NK-92 (cell line): ENCODE measurements around the gene IL1RN.

Experiments
- DNase-seq: peaks from one replicate; lab custom pipeline; 2025; ENCODE audit not compliant: unreplicated experiment; lab: John Stamatoyannopoulos, UW

Gene IL1RN

DNA sequence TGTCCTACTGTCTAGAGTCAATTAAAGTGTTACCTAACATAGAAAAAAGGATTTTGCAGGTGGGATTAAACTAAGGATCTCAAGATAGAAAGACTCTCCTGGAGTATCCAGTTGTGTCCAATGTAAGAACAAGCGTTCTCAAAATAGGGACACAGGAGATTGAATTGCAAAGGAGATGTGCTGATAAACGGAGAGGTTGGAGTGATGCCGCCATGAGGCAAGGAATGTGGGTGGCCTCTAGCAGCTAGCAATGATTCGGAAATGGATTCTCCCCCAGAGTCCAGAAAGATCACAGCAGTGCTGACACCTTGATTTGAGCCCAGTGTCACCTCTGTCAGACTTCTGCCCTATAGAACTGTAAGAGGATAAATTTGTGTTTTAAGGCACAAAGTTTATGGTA is 24.1 kb upstream of the IL1RN start:
- no peak for DNase-seq

DNA sequence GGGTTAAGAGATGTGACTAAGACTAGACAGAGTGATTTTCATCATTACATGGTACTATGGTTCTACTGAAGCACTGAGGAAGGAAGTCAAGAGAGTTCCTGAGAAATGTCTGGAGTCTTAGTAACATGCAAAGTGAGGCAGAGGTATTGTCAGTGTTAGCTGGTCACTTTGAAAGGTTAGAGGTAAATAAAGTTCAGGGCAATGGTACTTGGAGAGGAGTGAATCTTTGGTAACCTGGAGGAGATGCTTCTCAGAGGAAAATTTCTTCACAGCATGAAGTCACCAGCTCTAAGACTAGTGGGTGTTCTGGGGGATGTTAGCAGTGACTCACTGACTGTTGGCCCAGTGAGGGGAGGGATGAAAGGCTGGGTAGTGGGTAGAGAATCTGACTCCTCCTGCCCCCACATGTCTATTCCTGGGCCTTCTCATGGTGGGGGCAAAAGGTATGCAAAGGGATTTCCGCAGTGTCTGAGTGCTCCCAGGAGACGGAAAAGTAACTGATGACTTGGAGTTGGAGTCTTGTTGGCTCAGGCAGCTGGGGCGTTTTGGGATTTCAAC is 23.3 kb upstream of the IL1RN start:
- DNase-seq = no peak

DNA sequence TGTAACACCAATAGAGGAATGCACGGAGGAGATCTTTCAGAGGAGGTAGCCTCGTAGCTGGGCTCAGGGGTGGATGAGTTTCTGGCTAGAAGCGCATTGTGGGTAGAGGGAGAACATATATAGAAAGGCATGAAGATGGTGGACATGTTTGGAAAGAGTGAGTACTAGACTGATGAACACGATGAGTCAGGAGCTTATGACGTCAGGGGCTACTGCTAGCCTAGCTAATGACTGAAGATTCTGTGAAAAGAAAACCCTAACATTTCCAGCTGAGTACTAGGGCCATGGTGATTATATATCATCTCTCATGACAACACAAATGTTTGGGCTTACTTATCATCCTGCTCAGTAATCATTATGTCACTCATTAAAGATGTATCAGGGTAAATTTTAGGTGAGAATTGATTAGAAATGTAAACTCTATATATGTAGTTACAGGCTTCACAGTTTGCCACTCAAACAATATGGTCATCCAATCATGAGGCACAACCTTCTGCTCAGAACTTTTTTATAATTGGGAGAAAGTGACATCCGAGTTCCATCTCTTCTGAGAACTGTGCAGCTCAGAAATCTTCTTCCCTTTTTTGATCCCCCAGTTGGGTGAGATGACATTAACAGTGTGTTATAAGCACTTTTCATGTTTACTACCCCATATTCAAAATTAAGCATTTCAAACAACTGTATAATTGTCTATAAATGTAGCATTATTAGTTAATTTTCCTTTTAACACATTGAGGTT is 22.2 kb upstream of the IL1RN start:
- no peak for DNase-seq

DNA sequence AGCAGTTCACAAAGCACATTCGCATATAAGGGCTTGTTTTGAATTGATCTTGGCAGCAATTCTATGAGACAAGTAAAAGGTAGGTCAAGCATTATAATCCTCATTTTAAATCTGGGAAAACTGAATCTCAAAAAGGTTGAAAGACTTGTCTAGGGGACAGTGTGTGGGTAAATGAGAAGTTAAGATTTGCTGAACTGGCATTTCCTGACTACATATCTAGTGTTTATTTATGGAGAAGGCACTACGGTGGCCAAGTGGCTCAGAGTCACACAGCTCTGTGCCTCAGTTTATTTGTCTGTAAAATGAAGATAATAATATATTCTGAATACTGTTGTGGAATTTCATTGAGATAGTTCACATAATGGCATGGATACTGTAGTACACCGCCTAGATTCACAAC is 16.3 kb upstream of the IL1RN start:
- DNase-seq = no peak

DNA sequence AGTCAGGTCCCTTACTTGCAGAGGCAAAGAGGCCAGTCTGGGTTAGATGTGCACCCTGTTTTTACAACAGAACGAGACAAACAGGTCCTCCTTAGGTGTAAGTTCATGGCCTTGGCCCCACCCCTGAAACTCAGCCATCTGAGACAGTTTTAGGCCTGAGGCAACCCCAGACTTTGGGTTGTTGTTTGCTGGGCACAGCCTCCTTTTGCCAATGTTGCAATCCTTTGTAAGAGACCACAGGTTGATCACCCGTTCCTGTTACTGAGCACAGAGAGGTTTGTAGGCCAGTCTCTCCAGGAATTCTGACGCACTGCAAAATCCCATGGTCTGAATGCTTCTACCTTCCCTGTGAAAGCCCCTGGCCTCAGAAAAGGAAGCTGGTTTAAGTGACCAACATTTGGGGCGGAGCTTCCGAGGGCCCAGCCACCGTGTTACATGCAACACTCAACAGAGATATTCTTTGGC is 15.5 kb upstream of the IL1RN start:
- DNase-seq = no peak

DNA sequence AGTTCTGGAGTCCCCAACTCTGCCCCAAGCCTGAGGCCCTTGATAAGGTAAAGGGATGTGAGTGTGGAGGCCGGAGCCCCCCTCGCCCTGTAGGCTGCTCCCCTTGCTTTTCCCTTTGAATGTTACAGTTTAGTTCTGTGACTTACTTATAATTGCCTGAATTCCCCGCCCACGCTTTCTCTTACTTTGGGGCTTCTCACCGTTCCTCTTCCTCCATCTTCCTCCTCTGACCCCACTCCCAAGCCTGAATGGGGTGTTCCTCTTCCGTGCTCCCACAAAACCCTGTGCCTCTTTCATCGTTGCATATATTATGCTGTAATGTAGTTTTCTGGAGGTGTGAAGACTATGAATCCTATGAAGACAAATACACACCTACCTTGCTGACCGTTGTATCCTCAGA is 15.0 kb upstream of the IL1RN start:
- no peak for DNase-seq

DNA sequence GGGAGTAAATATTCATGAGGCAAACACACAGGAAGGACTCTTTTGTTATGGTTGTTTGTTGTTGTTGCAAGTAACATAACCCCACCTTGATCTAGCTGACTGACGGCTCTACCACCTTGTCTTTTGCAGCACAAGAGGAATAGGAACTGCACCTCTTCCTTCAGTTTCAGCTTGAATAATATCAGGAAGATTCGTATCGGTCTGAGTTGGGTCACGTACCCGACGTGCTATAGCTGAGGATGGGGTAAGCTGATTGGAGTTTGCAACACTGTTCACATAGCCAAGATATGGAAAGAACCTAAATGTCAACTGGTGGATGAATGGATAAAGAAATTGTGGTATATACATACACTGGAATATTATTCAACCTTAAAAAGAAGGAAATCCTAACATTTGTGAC is 14.5 kb upstream of the IL1RN start:
- DNase-seq = no peak

DNA sequence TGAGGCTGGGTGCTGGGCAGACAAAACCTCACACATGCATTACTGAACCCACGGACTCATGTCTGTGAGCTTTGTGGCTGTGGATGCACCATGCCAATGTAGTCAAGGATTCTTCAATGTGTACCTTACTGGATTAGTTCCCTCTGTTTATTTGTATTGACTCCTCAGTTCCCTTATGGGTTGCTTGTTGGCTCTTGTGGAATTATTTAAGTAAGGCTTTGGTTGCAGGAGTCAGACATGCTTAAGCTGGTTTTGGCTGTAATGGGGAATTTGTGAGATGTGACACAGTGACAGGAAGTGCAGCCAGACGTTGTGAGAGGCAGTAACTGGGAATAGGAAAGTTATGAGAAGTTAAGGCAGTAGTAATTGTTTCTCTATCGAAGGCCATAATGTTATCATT is 13.6 kb upstream of the IL1RN start:
- DNase-seq = no peak

DNA sequence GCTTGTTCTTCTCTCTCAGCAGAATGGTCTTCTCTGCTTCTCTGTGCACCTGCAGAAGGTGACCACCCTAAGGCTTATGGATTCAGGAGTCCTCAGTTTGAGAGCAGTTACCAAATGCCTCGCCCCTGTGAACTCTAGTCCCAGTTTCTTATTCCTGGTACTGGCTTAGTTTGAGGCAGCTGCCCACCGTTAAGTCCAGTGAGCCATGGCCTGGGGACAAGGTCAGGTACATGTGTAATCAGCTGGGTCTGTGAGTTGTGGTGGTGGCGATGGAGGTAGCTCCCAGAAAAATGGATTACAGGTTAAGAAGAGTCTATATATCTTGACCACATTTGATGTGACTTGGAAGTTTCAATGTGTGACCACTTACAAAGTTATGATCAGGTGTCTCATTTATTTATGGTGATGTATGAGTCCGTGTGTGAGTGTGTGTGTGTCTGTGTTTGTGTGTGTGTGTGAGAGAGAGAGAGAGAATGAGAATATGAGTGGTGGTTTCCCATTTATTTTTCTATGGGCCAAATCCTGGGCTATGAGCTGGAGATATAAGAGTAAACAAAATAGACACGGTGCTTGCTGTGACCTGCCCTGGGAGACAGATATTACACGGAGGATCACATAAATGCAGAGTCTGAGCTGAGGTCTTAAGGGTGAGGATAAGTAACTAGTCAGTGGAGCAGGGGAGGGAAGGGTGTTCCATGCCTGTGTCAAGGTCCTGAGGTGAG is 13.0 kb upstream of the IL1RN start:
- DNase-seq = no peak

DNA sequence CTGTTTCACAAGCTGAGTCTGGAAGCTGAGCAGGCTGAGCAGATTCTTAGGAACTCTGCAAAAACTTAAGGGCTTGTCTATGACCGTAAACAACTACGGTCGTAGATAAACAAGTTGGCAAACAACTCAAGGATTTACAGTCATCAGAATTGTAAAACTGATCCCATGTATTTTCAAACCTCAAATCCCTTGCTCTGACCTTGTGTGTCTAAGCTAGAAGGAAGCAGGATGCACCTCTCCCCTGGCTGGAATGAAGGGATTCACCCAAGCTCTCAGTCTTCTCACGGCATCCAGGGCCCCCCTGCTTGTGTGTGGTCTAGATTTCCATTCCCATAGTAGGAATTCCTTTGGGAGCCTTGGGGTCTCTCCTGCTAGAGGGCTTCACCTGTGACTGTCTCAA is 12.4 kb upstream of the IL1RN start:
- DNase-seq = no peak

DNA sequence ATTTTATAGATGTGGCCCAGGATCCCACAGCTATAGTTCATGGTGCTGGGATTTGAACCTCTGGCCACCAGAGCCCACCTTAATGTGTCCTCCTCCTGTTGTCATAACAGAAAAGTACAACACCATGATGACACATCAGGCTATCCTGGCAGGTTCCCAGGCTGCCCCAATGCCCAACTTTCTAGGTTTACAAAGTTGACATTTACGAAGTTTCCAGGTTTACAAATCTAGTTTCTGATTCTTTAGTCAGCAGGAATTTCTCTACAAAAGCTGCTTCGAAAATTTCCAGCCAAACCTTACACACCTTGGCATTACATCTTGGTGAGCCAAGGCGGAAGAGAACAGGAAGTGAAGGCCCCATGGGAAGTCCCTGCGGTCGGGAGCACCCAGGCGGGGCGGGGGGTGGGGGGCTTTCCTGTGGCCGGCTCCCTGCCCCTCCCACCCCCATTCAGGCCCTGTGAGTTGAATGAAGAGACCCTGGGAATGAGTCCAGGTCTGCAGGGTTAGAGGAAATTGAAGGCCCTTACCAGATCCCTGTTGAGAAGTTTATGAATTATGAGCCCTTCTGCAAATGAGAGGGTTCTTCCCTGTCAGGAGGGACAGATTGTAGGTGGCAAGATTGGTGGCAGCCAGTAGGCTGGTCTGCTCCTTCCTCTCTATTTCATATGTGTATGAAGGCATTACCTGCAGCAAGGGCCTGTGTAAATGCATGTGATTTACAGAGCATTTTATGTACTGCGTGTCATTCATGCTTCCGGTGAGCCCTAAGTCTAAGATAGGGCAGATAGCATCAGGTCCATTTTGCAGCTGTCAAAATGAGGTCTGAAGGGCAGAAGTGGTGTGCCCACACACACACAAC is 11.1 kb upstream of the IL1RN start:
- DNase-seq = no peak

DNA sequence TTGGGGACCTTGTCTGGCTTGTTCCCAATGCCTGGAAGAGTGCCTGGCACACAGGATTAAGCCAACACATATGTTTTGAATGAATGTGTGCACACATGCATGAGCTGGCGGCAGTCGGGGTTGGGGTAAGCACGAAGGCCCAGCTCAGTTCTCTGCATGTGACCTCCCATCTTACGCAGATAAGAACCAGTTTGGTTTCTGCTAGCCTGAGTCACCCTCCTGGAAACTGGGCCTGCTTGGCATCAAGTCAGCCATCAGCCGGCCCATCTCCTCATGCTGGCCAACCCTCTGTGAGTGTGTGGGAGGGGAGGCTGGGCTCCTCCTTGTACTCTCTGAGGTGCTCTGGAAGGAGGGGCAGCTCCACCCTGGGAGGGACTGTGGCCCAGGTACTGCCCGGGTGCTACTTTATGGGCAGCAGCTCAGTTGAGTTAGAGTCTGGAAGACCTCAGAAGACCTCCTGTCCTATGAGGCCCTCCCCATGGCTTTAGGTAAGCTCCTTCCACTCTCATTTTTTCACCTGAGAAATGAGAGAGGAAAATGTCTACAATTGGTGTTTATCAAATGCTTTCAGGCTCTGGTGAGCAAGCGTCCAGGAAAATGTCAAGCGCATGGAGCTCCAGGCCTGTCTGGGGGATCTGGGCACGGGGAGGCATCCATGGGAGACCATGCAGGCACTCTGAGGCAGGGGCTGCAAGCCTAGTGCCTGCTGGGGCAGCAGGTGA is 9.7 kb upstream of the IL1RN start:
- no peak for DNase-seq

DNA sequence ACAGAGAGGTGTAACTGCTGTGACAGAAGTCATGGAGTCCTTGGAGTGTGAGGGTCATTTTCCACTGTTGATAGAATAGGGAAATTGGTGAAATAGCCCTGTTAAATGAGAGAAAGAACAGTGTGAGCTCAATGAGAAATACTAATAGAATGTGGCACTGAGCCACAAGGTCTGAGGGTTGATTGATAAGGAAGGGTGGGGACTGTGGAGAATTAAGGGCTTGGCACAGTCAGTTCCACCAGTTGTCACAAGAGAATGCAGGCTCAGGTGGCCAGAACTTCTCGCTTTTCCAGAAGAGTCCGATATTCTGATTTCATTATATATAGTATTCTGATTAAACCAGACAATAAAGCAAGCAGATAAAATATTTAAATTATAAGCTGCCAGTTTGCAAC is 9.1 kb upstream of the IL1RN start:
- no peak for DNase-seq

DNA sequence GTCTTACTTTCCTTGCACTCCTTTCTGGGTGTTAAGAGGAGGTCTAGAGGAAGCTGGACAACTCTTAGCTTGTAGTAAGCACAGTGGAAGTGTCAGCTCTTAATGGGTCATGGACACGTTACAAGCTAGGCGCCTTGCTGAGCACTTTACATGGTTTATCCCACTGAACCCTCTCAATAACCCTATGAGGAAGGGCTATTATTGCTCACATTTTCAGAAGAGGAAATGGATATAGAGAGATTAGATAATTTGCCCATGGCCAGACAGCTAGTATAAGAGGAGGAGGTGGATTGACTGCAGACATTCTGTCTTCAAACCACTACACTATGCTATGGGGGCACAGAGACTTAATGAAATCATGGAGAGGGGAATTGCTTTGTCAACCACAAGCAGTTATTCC is 8.3 kb upstream of the IL1RN start:
- no peak for DNase-seq

DNA sequence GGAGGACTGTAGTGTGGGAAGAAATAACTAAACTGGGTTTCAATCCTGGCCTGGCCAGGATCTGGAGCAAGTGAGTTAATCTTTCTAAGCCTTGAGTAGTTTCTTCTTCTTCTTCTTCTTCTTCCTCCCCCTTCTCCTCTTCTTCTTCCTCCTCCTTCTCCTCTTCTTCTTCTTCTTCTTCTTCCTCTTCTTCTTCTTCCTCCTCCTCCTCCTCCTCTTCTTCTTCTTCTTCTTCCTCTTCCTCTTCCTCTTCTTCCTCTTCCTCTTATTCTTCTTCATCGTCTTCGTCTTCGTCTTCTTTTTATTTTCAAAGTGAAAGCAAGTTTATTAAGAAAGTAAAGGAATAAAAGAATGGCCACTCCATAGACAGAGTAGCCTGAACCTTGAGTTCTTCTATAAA is 6.5 kb upstream of the IL1RN start:
- DNase-seq = no peak

DNA sequence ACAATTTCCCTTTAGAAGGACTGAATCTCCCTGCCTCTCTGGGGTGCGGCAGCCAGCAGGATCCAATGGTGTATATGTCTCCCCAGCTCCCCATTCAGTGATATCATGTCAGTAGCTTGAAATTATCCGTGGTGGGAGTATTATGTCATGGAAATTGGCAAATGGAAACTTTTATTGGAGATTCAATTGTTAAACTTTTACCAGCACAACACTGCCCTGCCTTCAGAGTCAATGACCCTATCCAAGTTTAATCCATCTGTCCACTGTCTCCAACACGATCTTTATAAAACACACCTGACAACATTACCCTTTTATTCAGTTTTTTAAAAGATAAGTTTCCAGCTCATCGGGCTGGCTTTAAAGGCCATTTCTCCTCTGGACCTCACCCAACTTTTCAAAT is 5.0 kb upstream of the IL1RN start:
- DNase-seq = no peak

DNA sequence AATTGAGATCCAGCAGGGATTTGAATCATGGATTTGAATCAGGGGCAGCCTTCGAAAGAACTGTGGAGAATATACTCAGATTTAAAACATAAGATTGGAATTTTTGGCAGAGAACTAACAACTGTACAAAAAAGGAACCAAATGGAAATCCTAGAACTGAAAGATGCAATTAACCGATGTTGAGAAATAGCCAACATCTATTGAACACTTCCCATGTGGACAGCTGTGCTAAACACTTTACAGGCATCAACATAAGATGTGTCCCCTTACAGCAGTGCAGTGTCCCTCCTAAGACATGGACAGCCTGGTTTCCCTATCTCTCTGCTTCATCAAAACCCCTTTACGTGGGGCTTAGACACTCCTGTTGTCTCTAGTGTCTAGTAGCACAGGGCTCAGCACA is 3.7 kb upstream of the IL1RN start:
- no peak for DNase-seq

DNA sequence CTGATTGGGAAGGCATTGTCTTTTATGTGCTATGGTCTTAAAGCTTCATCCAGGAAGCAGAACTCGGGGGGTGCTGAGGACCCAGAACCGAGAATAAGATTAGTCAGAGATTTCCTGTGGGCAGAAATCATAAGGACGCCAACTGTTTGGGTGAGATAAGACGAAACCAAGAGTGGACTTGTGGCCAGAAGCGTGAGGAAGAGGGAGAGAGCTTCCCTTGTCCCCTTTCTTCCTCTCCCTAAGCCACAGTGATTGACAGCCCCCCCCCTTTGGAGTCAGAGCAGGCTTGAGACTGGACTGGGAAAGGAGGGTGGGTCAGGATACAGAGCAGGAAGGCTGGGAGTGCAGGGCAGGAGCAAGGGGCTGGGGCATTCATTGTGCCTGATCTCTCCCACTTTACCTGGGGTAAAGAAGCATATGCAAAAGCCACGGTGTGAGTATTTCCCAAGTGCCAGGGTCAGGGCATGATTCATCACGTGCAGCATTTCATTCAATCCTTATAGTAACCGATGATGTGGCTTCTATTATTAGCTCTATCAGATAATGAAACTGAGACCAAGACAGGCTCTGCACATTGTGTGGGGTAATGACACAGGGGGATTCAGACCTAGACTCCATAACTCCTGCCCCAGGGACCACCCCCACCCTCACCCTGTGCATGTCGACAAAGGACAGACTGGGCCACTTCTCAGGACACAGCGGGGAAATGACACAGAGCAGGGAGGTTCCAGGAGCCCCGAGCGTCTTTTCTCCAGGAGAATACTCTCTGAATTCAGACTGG is 3.0 kb upstream of the IL1RN start:
- DNase-seq = no peak

DNA sequence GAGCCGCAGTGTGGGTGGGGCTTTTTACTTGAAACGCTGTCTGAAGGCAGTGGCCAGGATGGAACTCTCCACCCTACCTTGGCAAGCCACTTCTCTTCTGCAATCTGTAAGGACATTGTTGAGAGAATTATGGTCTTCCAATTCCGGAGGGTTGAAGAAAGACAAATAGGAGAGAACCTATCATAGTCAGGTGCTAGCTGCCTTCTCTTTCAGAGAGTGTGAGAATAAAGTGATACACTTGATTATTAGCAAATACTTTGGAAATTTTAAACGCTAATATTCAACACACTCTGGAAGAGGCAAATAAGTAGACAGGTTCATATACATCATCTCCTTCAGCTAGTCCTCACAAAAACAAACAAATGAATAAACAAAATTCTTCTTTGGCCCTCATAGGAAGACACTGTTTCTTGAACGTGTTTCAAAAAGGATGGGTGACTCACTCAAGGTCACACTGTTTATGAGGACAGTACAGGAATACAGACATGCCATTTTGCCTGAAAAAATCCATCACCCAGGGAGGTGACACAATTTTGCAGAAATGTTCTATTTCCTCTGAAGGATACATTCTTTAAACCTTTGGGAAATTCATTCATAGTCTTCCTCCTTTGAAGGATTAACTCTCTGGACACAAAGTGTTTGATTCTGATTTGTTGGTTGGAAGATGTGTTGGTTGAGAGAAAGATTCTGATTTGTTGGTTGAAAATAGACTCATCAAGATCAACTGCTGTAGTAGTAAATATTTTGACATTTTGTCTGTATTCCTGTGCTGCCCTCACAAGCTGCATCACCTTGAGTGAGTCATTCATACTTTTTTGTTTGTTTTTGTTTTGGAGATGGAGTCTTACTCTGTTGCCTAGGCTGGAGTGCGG is 2.2 kb upstream of the IL1RN start:
- no peak for DNase-seq
